GM18519 (cell line): Measurements from ENCODE around the gene MYG1.

Experiments
- ATAC-seq: cut with Tn5 transposase; IDR thresholded peaks from one replicate; pipeline ENCODE4 v1.9.1; 2021; ENCODE audit warnings: mild to moderate bottlenecking, moderate library complexity; ENCODE audit not compliant: unreplicated experiment, low FRiP score

MYG1 gene

GRCh38 chr12:53352331-53353256 lies 53.1 kb downstream of the MYG1 start:
- ATAC-seq = no peak

GRCh38 chr12:53353257-53353655 lies 53.8 kb downstream of the MYG1 start:
- ATAC-seq = no peak

GRCh38 chr12:53355121-53355520 lies 55.6 kb downstream of the MYG1 start:
- ATAC-seq = no peak
